HL-60 (cell line): ENCODE data around the gene ATAD3C.

Experiments used
- GABPA ChIP-seq: IDR thresholded peaks from 2 replicates; pipeline ENCODE4 v1.6.1; 2012; ENCODE audit warnings: low read depth
- TF ChIP-seq, protein P1 (sequence below): IDR thresholded peaks from one replicate; pipeline ENCODE4 v1.5.1; 2011; ENCODE audit warnings: low read length, control low read depth, inconsistent platforms; ENCODE audit not compliant: insufficient read depth
- TF ChIP-seq, protein P2 (sequence below): IDR thresholded peaks from 2 replicates; pipeline ENCODE4 v1.6.1; 2012; ENCODE audit warnings: low read depth; ENCODE audit not compliant: insufficient replicate concordance

DNA sequence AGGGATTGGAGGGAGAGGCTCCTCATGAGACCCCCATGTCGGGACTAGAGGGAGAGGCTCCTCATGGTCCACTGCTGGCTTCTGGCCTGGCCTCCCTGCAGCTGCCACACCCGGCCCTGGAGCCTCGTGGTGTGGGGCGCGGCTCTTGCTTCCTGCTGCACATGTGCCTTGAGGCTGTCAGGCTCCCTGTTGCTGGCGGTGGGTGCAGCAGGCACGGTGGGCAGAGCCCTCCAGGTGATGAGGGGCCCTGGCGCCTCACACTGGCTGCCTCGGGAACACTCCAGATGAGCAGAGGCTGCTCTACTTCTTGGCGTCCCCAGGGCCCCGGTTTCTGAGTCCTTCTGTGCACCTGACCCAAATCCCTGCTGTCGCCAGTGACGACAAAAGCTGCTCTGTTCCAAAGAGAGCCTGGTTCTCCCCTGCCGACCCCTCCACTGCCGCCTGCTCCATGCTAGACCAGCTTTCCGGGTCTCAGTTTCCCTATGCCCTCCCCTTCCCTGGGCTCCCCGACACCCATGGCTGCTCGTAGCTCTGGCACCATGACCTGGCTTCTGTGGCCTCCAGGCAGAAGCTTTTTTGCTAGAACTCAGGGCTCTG, 12.3 kb downstream of the ATAD3C start:
- TF ChIP-seq, protein P1, sequence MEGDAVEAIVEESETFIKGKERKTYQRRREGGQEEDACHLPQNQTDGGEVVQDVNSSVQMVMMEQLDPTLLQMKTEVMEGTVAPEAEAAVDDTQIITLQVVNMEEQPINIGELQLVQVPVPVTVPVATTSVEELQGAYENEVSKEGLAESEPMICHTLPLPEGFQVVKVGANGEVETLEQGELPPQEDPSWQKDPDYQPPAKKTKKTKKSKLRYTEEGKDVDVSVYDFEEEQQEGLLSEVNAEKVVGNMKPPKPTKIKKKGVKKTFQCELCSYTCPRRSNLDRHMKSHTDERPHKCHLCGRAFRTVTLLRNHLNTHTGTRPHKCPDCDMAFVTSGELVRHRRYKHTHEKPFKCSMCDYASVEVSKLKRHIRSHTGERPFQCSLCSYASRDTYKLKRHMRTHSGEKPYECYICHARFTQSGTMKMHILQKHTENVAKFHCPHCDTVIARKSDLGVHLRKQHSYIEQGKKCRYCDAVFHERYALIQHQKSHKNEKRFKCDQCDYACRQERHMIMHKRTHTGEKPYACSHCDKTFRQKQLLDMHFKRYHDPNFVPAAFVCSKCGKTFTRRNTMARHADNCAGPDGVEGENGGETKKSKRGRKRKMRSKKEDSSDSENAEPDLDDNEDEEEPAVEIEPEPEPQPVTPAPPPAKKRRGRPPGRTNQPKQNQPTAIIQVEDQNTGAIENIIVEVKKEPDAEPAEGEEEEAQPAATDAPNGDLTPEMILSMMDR = no peak
- no peak for TF ChIP-seq GABPA
- TF ChIP-seq, protein P2, sequence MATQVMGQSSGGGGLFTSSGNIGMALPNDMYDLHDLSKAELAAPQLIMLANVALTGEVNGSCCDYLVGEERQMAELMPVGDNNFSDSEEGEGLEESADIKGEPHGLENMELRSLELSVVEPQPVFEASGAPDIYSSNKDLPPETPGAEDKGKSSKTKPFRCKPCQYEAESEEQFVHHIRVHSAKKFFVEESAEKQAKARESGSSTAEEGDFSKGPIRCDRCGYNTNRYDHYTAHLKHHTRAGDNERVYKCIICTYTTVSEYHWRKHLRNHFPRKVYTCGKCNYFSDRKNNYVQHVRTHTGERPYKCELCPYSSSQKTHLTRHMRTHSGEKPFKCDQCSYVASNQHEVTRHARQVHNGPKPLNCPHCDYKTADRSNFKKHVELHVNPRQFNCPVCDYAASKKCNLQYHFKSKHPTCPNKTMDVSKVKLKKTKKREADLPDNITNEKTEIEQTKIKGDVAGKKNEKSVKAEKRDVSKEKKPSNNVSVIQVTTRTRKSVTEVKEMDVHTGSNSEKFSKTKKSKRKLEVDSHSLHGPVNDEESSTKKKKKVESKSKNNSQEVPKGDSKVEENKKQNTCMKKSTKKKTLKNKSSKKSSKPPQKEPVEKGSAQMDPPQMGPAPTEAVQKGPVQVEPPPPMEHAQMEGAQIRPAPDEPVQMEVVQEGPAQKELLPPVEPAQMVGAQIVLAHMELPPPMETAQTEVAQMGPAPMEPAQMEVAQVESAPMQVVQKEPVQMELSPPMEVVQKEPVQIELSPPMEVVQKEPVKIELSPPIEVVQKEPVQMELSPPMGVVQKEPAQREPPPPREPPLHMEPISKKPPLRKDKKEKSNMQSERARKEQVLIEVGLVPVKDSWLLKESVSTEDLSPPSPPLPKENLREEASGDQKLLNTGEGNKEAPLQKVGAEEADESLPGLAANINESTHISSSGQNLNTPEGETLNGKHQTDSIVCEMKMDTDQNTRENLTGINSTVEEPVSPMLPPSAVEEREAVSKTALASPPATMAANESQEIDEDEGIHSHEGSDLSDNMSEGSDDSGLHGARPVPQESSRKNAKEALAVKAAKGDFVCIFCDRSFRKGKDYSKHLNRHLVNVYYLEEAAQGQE = no peak
